GM04503 (cell line): Measurements from ENCODE around the gene ARMH1.
"Not testable (repeated sequence)": the region's sequence is repeated elsewhere in the genome, so short reads cannot be mapped to it uniquely, and the experiment has no call there.

Experiments used
- DNase-seq: peaks from one replicate; pipeline ENCODE4 v3.0.0-alpha.2; 2012; ENCODE audit warnings: low read depth

Gene ARMH1

DNA sequence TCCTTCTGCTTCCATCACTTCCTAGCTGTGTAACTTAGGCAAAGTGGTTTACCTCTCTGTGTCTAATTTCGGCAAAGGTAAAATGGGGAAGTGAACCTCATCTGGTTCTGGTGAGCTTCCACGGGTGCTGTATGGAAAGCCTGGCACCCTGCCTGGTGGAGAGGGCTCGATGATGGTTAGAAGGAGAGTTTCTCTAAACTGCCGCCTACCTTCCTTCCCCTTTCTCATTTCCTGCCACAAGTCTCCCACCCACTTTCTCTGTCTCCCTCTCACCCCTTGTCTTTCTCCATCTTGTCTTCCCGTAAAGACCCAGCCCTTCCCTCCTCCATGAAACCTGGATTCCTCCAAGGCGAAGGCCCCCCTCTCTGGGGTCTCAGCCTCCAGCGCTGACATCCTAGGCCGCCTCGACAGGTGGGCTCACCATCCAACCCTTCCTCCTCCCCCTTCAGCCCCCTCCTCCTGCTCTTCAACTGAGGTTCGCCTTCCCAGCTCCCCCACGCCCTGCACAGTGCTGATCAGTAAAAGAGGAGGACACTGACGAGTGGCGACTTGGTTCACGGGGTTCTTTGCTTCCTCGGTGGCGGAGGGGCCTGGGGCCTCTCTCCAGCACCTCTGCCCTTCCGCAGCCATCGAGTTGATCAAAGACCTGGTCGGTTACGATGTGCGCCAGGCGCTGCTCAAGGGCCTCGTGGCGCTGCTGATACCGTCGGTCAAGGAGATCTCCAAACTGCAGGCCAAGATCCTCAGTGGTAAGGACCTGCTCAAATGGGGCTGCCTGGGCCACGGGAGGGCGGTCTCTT, 49.2 kb downstream of the ARMH1 start:
- DNase-seq, result no peak

- no peak for DNase-seq
These were observed 49.9 kb downstream of the ARMH1 start for GRCh38 chr1:44724296-44724954.

DNA sequence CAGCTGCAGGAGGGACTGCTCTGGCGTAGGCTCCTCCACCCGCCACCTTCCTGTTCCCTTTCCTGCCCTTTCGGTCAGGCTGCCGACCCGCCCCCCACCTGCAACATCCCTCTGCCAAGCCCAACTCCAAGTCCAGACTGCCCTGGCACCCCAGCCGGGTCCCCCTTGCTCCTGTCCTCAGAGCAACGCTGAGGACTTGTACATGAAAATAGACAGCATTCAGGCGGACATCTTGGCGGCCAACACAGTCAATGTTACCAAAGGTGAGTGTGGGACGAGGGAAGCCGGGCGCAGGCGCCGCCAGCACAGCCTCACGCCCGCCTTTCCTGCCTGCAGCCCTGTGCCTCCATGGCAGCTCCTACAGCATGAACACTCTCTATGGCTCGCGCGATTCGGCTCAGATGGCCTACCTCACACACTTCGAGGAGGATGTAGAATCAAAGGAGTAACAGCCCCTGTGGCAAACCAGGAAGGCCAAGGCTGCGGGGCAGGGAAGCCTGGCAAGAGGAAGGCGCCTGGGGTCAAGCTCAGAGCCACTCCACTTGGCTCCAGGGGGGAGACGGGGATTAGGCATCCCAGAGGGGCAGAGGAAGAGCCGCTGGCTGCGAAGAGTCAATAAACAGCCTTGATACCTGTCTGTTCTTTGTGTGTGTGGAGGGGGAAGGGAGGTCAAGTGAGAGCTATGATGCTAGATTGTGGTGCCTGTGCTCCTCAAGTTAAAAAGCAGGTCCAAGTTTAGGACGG, 50.6 kb downstream of the ARMH1 start:
- no peak for DNase-seq

- DNase-seq, result peak; percentile 87
These were observed 56.4 kb downstream of the ARMH1 start, which contains the start of gene RNU5D-1 for GRCh38 chr1:44730741-44731512. TSS of gene RNU5D-1 (minus strand) at chr1:44731170.

- peak; percentile 72 for DNase-seq
These were observed 58.9 kb downstream of the ARMH1 start for GRCh38 chr1:44733365-44733764.

DNA sequence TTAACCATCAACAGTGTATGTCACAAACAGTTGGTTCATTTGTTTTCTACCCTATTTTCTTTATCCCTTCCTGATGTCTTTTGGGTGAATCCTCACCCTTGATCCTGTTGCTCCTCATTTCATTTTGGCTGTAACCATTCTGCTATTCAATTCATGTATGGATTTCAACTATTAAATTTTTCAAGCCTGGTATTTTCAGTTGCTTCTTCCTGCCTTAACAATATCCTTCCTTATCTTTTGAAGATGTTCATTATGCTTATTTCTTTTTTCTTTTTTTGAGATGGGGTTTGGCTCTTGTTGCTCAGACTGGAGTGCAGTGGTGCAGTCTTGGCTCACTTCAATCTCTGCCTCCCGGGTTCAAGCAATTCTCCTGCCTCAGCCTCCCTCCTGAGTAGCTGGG, 59.3 kb downstream of the ARMH1 start:
- DNase-seq, result no peak

DNA sequence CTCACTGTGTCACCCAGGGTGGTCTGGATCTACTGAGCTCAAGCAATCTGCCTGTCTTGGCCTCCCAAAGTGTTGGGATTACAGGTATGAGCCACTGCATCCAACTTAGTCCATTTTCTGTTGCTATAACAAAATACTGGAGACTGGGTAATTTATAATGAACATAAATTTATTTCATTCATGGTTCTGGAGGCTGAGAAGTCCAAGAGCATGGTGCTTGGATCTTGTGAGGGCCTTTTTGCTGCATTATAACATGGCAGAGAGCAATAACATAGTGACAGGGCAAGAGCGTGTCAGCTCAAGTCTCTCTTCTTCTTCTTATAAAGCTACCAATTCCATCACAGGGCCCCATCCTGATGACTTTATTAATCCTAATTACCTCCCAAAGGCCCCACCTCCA, 61.5 kb downstream of the ARMH1 start:
- no peak for DNase-seq

DNA sequence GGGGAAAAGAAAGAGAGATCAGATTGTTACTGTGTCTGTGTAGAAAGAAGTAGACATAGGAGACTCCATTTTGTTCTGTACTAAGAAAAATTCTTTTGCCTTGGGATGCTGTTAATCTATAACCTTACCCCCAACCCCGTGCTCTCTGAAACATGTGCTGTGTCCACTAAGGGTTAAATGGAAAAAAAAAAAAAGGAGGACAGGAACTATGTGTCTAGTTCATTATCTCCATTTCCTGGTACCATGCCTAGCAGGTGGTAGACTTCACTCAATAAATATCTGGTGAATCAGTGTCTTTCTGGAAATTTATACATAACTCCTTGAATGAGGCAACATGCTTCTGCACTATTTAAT, 64.4 kb downstream of the ARMH1 start:
- DNase-seq, result not testable (repeated sequence)

- DNase-seq, result peak; percentile 74
These were observed 65.0 kb downstream of the ARMH1 start, which contains the start of gene KIF2C for GRCh38 chr1:44739307-44740178. TSS of gene KIF2C (plus strand) at chr1:44739837. CDS start at chr1:44739933, 96 bp downstream.

DNA sequence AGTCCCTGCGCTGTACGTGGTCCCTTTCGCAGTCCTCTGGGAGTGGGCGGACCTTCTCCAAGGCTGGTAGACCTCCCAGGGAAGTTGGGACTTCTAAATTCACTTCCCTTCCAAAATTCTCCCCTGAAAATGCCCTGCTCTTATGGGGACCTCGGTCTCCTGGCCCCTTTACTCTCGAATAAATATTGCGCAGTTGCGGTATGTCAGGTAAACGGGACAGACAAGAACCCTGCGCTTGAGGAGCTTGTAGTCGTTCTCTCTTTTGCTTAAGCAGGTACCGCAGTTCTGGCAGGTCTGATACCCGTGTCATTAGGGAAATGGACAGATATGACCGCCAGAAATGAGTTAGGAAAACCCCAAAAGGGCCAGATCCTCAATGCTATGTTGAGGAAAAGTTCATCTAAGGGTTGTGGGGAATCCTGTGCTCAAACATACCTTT, 65.7 kb downstream of the ARMH1 start:
- no peak for DNase-seq

- no peak for DNase-seq
These were observed 68.7 kb downstream of the ARMH1 start for GRCh38 chr1:44743211-44743610.

- no peak for DNase-seq
These were observed 73.4 kb downstream of the ARMH1 start for GRCh38 chr1:44747878-44748277.

DNA sequence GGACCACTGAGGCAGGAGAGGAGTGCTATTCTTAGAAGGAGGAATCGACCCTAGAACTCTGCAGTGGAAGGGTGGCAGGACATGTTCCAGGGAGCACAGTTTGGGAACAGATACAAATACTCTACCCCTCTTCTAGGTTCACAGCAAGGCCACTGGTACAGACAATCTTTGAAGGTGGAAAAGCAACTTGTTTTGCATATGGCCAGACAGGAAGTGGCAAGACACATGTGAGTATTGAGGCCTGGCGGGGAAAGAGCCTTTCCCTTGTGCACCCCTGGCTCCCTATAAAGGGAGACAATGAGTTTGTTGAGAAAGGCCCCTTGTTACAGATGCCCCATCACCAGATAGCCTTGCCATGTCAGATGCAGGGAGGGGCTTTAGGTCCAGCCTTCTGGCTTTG, 82.9 kb downstream of the ARMH1 start:
- DNase-seq, result no peak

DNA sequence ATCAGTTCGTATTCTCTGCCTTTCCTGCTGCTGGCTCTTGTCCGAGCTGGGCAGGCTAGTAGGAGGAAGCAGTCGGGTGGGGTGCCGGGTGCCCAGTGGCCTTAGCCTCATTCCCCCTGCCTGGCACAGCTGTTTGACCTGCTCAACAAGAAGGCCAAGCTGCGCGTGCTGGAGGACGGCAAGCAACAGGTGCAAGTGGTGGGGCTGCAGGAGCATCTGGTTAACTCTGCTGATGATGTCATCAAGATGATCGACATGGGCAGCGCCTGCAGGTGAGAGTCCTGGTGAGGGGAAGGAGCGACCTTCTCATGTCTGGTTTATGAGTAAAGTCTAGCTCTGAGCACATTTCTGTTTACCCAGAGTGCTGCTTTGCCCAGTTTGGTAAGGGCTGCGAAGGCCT, 84.6 kb downstream of the ARMH1 start:
- no peak for DNase-seq

DNA sequence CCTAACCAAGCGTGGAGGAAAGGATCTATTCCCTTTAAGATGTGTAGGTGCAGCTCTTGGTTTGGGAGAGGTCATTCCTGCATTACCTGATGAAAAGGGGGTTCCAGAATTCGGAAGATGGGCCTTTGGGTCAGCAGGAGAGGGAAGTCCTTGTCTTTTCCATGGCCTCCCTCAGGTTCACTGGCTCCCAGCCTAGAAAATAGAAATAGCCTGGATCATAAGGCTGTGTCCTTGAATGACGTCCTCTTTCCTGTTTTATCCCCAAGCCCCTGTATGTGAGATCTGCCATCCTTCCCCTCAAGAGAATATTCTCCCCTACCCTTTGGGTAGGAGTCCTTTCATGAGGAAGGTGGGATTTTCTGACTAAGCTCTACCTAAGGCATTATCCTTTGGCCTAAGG, 86.4 kb downstream of the ARMH1 start:
- DNase-seq, result no peak

DNA sequence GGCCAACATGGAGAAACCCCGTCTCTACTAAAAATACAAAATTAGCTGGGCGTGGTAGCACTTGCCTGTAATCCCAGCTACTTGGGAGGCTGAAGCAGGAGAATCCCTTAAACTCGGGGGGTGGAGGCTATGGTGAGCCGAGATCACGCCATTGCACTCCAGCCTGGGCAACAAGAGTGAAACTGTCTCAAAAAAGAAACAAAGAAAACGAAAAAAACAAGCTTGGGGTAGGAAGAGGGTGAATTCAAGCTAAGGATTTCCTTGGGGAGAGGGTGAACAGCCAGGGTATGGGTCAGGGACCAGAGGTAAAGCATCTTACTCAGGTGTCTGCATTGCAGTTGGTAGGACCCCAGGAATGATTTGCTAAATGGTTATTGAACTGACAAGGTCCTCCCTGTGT, 91.9 kb downstream of the ARMH1 start:
- DNase-seq, result not testable (repeated sequence)
